GM21381 (cell line): Measurements from ENCODE around the gene ADCY10.
"Not testable (repeated sequence)": the region's sequence is repeated elsewhere in the genome, so short reads cannot be mapped to it uniquely, and the experiment has no call there.

ENCODE experiments used
- ATAC-seq: cut with Tn5 transposase; IDR thresholded peaks from one replicate; pipeline ENCODE4 v1.9.1; 2021; ENCODE audit warnings: mild to moderate bottlenecking, moderate library complexity; ENCODE audit not compliant: unreplicated experiment

ADCY10 gene

DNA sequence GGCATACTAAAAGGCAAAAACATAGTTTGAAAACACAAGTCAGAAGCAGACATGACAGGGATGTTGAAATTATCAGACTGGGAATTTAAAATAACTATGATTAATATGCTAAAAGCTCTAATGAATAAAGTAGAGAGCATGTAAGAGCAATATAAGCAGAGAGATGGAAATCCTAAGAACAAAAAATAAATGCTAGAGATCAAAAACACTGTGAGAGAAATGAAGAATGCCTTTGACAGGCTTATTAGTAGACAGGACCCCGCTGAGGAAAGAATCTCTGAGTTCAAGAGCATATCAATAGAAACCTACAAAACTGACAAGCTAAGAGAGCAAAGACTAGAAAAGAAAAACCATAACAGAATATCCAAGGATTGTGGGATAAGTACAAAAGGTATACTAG lies 98.3 kb downstream of the ADCY10 start:
- ATAC-seq, result no peak

- ATAC-seq, result no peak
Observed at GRCh38 chr1:167812972-167813371, 101.0 kb downstream of the ADCY10 start.

DNA sequence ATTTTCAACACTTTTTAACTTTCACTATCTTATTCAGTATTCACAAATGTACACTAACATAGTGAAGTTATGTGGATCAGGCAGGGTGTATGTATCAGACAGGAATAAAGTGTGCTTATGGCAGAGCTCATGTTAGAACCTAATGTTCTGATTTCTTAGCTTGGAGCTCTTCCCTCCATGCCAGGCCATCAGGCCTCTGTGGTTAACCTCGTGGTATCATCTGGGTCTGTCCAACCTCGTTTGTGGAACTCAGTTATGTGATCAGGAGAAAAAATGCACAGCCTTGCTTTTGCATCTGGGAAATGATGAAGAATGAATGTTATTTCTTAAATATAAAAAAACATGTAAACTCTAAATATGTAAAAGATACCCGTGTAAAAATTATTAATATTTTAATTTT lies 105.2 kb downstream of the ADCY10 start:
- no peak for ATAC-seq

DNA sequence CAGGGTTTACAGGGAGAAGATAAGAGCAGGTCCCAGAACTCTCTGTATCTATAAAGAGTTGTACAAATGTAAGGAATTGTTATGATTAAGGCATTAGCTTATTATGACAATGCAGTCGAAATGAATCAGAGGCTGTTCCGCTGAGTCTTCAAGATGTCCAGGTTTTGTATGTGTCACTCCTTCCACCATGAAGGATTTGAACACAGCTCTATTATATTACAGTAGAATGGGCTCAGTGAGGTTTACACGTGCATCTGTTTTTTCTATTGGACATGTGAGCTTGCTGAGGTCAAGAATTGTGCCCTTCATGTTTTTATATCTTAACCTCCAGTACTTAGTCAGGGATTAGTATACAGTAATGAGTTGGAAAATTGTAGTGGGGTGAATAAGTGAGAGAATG lies 105.8 kb downstream of the ADCY10 start:
- no peak for ATAC-seq

GRCh38 chr1:167806676-167807075 lies 107.3 kb downstream of the ADCY10 start:
- not testable (repeated sequence) for ATAC-seq

DNA sequence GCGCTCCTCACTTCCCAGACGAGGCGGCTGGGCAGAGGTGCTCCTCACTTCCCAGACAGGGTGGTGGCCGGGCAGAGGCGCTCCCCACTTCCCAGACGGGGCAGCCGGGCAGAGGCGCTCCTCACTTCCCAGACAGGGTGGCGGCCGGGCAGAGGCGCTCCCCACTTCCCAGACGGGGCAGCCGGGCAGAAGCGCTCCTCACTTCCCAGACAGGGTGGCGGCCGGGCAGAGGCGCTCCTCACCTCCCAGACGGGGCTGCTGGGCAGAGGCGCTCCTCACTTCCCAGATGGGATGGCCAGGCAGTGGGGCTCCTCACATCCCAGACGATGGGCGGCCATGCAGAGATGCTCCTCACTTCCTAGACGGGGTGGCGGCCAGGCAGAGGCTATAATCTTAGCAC lies 107.7 kb downstream of the ADCY10 start:
- ATAC-seq, result not testable (repeated sequence)

GRCh38 chr1:167805041-167805556 lies 108.8 kb downstream of the ADCY10 start:
- no peak for ATAC-seq

- ATAC-seq, result peak; percentile 86
Observed at GRCh38 chr1:167803358-167804207, 110.4 kb downstream of the ADCY10 start.

DNA sequence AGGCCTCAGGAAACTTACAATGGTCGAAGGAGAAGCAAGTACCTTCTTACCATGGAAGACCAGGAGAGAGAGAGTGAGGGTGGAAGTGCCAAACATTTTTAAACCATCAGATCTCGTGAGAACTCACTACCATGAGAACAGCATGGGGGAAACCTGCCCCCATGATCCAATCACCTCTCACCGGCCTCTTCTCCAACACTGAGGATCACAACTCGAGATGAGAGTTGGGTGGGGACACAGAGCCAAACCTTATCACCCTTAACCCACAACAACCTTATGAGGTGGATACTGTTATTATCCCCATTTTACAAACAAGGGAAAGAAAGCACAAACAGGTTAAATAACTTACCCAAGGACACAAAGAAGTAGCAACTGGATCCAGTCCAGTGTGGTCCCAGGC lies 111.7 kb downstream of the ADCY10 start:
- ATAC-seq, result no peak

- ATAC-seq, result no peak
Observed at GRCh38 chr1:167800251-167800650, 113.7 kb downstream of the ADCY10 start.

DNA sequence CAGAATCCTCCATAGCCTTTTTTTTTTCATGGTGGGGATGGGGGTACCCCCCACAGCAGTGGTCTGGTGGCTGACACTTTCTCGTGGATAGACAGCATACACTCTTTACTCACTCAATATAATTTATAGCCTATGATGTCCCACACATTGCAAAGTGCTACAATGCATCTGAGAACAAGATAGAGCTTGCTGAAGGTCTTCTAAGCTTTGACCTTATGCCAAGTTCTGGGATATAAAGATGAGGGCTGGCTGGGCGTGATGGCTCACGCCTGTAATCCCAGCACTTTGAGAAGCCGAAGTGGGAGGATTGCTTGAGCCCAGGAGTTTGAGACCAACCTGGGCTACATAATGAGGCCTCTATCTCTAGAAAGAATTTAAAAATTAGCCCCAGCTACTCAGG lies 114.2 kb downstream of the ADCY10 start:
- no peak for ATAC-seq

DNA sequence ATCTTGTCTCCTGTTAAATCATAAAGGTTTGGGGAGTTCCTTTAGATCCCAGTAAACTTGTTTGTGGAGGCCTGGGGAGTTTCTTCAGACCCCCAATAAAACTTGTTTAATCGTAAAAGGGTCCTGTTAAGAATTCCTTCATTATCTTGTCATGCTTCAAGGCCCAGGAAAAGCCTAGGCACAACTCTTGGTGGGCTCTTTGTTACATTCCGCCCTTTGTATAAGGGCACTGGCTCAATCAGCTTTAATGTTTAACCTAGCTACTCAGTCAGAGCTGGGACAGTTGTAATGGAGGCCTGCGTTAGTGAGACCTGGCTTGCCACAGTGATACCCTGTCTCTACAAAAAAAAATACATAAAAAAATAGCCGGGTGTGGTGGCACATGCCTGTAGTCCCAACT lies 115.0 kb downstream of the ADCY10 start:
- no peak for ATAC-seq

GRCh38 chr1:167797015-167797414 lies 116.9 kb downstream of the ADCY10 start:
- no peak for ATAC-seq

DNA sequence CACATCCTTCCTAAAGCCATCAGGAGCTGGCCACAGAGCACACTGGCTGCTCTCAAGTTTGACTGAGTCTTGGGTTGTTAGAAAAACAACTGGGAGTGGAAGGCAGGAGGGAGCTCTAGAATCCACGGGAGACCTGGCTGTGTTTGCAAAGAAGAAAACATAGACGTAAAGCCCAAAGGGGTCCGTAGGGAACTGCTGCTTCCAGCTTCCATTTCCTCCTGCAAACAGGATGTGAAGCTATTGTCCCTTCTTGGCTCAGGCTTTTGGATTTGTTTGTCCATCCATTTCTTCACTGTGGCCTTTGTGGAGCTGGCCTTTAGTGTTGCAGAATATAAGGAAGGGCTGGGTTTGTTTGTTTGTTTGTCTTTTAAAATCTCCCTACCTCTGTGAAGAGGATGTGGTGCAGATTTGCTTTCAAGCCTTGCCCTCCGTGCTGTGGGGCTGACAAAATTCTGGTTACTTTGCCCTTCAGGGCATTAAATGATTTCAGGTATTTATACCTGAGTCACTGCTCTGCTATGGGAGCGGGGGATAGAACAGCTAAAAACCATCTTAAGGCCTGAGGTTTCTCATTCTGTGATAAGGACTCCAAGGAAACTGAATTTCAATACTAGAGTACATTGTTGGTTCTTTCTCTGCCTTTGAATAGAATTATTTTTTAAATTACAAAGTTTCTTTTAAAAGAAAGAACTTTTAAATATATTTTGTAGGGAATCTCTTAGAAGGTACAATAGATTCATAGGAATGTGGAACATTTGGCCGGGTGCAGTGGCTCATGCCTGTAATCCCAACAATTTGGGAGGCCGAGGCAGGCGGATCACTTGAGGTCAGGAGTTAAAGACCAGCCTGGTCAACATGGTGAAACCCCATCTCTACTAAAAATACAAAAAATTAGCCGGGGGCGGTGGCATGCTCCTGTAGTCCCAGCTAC lies 117.9 kb downstream of the ADCY10 start:
- no peak for ATAC-seq

DNA sequence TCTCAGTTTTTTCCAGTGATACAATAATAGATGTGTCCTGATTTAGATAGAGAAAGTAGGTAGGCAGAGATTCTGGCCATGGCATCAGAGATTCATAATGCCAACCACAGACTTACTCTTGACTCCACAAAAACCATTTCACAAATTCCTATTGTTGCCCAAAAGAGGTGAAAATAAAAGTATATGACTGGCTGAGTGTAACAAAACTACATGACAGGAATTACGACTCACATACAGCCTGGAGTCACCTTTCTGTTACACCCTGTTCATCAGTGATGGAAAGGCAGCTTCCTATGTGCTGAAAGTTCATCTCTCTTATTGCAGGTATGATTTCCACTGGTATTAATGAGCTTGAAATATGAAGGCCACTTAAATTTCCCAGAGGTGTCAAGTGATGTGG lies 119.9 kb downstream of the ADCY10 start:
- ATAC-seq, result no peak

DNA sequence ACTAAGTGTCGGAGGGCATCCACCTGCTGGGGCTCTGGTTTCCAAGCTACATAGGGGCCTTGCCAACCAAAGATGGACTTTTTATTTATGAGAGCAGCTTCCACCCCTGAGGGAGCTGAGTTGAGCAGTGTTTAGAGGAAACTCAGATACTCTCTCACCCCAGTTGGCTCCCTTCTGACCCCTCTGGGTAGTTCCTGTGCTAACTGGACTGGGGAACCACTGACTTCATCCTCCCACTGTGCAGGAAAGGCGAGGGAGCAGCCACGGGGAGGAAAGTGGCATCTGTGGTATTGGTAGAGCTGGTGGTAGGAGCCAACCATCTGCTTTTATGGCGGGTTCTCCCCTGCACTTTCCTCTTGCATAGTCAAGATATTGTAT lies 121.8 kb downstream of the ADCY10 start:
- ATAC-seq, result no peak

DNA sequence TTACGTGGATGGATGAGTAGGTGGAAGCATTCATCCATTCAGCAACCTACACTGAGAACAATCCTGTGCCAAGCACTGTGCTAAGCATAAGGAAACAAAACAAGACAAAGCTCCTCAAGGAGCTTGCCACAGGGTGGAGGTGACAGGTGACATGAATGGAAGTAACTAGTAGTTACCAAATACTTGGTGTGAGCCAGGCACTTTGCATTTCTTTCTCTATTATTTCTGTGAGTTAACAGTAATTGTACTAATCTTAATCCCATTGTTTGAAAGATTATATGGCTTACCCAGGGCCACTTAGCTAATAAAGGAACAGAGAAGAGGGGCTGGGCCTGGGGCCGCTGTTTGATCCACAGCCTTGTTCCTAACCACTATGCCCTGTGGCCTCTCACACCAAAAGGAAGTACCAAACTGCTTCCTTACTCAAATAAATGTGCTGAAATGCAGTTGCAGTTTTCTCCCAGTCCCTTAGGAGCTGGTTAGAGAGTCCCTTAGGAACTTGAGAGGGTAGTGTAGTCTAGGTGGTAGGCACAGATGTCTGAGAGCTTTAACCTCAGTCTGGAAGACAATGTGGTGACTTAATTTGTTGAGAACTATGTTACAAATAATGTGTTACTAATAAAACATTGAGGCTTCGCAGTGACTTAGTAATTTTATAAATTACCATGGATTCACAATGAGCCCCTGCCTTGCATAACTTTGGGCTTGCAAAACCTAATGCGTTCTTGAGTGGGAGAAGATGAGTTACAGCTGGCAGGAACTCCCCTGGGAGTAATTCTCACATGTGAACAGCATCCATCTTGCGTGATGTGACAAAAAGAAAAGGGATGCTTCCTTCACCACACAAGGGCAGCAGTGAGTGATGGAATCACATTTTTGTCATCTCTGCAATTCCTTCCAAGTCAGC lies 122.4 kb downstream of the ADCY10 start:
- no peak for ATAC-seq

DNA sequence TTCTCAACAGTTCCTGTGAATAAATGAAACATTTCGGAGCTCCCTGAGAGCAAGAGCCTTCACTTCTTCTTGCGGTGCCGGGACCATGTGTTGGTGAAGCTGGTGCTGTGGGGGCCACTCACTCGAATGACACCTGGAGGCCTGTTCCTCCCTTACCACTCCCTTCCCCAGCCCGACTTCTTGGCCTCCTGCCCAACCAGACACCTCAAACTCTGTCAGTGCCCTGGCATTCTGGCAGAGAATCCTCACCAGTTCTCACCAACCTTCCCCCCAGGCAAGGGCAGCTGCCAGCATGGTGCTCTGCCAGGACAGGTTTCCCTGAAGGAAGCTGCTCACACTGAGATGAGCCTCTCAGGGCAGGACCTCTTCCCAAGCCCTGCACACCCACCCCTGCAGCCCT lies 123.8 kb downstream of the ADCY10 start:
- no peak for ATAC-seq

GRCh38 chr1:167789501-167789900 lies 124.4 kb downstream of the ADCY10 start:
- ATAC-seq, result no peak

DNA sequence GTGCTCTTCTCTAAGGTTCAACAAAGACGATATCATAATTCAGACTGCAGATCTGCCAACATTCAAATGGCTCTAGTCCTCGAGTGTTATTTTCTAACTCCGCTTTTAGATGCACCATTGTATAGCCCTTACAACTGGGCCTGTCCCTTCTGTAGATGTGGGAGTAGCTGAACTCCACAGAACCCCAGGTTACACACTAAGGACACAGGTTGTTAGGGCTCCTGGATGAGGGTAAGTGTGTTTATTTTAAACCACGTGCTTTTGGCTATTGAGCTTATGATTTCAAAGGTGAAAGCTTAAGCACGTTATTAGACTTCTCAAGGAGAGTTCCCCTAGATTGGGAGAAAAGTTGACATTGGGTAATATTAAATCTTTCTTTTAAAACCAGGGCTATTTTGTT lies 127.4 kb downstream of the ADCY10 start:
- no peak for ATAC-seq
